Measurements from ENCODE around the gene ITPK1.

- TF ChIP-seq CTCF (IDR thresholded peaks at IDR 0.05): no peak
- TF ChIP-seq POLR2A (IDR thresholded peaks at IDR 0.05): no peak
These were observed 166.1 kb downstream of the ITPK1 start for GRCh38 chr14:92949496-92950192.

Measured in stomach (tissue), 4 donors.